CD14-positive monocyte (primary cell): ENCODE data around the gene ZNF778. TPM values are rescaled to one million over a fixed set of nuclear protein-coding genes. Genes with fewer than 3 reads are reported as not detected.

Source experiments
- DNase-seq, 3 donors: peaks; one replicate each; pipeline ENCODE4 v3.0.0-alpha.2; 2011 to 2022
- H2AFZ ChIP-seq: 2 replicates; pipeline ENCODE4 v1.6.0; 2012; ENCODE audit warnings: mild to moderate bottlenecking, low read depth, low read length, inconsistent platforms; ENCODE audit not compliant: insufficient read depth, poor library complexity, severe bottlenecking
- H3K27ac ChIP-seq, 2 donors: 1 replicate in 1 of 2; 2 replicates in 1 of 2; pipeline ENCODE4 v1.5.1; 2012 to 2013; ENCODE audit warnings: low read length in 2 of 2, control low read depth in 1 of 2, inconsistent platforms in 1 of 2, low read depth in 1 of 2, mild to moderate bottlenecking in 1 of 2
- H3K27me3 ChIP-seq, 2 donors: one replicate each; pipeline versions ENCODE4 v1.6.0 to v1.6.1; 2011 to 2013; ENCODE audit warnings: low read length in 2 of 2; ENCODE audit not compliant: control insufficient read depth in 2 of 2, insufficient read depth in 2 of 2
- H3K36me3 ChIP-seq, 2 donors: replicated peaks in 1 of 2; 1 replicate in 1 of 2; 2 replicates in 1 of 2; pipeline versions ENCODE4 v1.5.1 to v1.6.1; 2012 to 2013; ENCODE audit warnings: low read length in 2 of 2, control low read depth in 1 of 2, inconsistent platforms in 1 of 2, mild to moderate bottlenecking in 1 of 2; ENCODE audit not compliant: insufficient read depth in 2 of 2, control insufficient read depth in 1 of 2
- H3K4me1 ChIP-seq, 2 donors: 1 replicate in 1 of 2; 2 replicates in 1 of 2; pipeline versions ENCODE4 v1.5.1 to v1.6.1; 2012 to 2013; ENCODE audit warnings: low read length in 2 of 2, control low read depth in 1 of 2, inconsistent platforms in 1 of 2, mild to moderate bottlenecking in 1 of 2, moderate library complexity in 1 of 2; ENCODE audit not compliant: insufficient read depth in 2 of 2, control insufficient read depth in 1 of 2
- H3K4me2 ChIP-seq: replicated peaks from 2 replicates; pipeline ENCODE3; 2012; ENCODE audit warnings: low read length, moderate library complexity, mild to moderate bottlenecking; ENCODE audit not compliant: poor library complexity, severe bottlenecking; ENCODE audit errors: extremely low read depth
- H3K4me3 ChIP-seq, 3 experiments: fragments of 200-600 bp in 1 of 3; sonication (generic) in 1 of 3; replicated peaks in 1 of 3; 1 replicate in 2 of 3; 2 replicates in 1 of 3; pipeline ENCODE4 v1.5.1; 2011 to 2013; ENCODE audit warnings: low read length in 3 of 3, mild to moderate bottlenecking in 3 of 3, control low read depth in 2 of 3, low read depth in 2 of 3, inconsistent platforms in 1 of 3, moderate library complexity in 1 of 3
- H3K79me2 ChIP-seq: 2 replicates; pipeline ENCODE4 v1.6.0; 2012; ENCODE audit warnings: mild to moderate bottlenecking, control low read depth, inconsistent platforms, low read length, moderate library complexity; ENCODE audit not compliant: insufficient read depth
- H3K9ac ChIP-seq: 2 replicates; pipeline ENCODE4 v1.6.0; 2017; ENCODE audit warnings: low read length, mild to moderate bottlenecking; ENCODE audit not compliant: insufficient read depth, poor library complexity, severe bottlenecking
- H3K9me3 ChIP-seq, 2 donors: replicated peaks in 1 of 2; 1 replicate in 1 of 2; 2 replicates in 1 of 2; pipeline versions ENCODE4 v1.5.1 to v1.6.1; 2012 to 2013; ENCODE audit warnings: low read length in 2 of 2, control low read depth in 1 of 2; ENCODE audit not compliant: control insufficient read depth in 1 of 2, insufficient read depth in 1 of 2
- H4K20me1 ChIP-seq: 2 replicates; pipeline ENCODE4 v1.6.0; 2012; ENCODE audit warnings: mild to moderate bottlenecking, low read length, control low read depth, moderate library complexity; ENCODE audit not compliant: insufficient read depth
- H3K27ac Mint-ChIP-seq, 7 donors: one replicate each; pipeline ENCODE4 v1.8.0; 2020; ENCODE audit warnings: mild to moderate bottlenecking in 7 of 7, mixed read lengths in 7 of 7, moderate library complexity in 6 of 7, inconsistent platforms in 2 of 7
- H3K27me3 Mint-ChIP-seq, 3 donors: one replicate each; pipeline ENCODE4 v1.8.0; 2021 to 2022; ENCODE audit warnings: low read depth in 3 of 3, mild to moderate bottlenecking in 3 of 3, mixed read lengths in 3 of 3, moderate library complexity in 3 of 3, inconsistent platforms in 1 of 3
- H3K36me3 Mint-ChIP-seq, 2 donors: one replicate each; pipeline ENCODE4 v1.8.0; 2020; ENCODE audit warnings: mixed read lengths in 2 of 2, inconsistent platforms in 1 of 2, mild to moderate bottlenecking in 1 of 2
- H3K4me1 Mint-ChIP-seq: one replicate; pipeline ENCODE4 v1.8.0; 2020; ENCODE audit warnings: mild to moderate bottlenecking, mixed read lengths
- H3K4me3 Mint-ChIP-seq, 2 donors: one replicate each; pipeline ENCODE4 v1.8.0; 2020; ENCODE audit warnings: mild to moderate bottlenecking in 2 of 2, mixed read lengths in 2 of 2, moderate library complexity in 1 of 2
- H3K9me3 Mint-ChIP-seq, 7 donors: one replicate each; pipeline ENCODE4 v1.8.0; 2020 to 2022; ENCODE audit warnings: mixed read lengths in 7 of 7, mild to moderate bottlenecking in 6 of 7, moderate library complexity in 6 of 7, inconsistent platforms in 2 of 7
- CTCF ChIP-seq: fragments of 200-600 bp; IDR thresholded peaks from one replicate; pipeline ENCODE4 v1.8.0; 2022; ENCODE audit warnings: antibody characterized with exemption, mild to moderate bottlenecking
- WGBS: methylation state at CpG from one replicate; pipeline ENCODE4 v1.1.5; 2013; ENCODE audit warnings: missing lambda C conversion rate; ENCODE audit not compliant: insufficient coverage; 5-methylcytosine and 5-hydroxymethylcytosine counted together
- intact Hi-C, 2 donors: fragments of 100-400 bp; cut with micrococcal nuclease; formaldehyde crosslinking; loops; one replicate each; pipeline versions ENCODE4 v1.15.0 to v1.15.1; 2023
- polyA plus RNA-seq, 3 donors: library from polyadenylated mRNA; depleted of rRNA in 1 of 3; unstranded in 2 of 3; stranded (reverse) in 1 of 3; fragments of 300-500 nt in 2 of 3; fragments of >200 nt in 1 of 3; fragmentation: Illumina TruSeq in 2 of 3; gene quantifications; 1 replicate in 2 of 3; 2 replicates in 1 of 3; pipeline ENCODE4 v1.2.3, GENCODE V29; 2012 to 2021

Gene ZNF778
- polyA plus RNA-seq, 3 donors = 0.51 to 9.0 (median 0.60) TPM

DNA sequence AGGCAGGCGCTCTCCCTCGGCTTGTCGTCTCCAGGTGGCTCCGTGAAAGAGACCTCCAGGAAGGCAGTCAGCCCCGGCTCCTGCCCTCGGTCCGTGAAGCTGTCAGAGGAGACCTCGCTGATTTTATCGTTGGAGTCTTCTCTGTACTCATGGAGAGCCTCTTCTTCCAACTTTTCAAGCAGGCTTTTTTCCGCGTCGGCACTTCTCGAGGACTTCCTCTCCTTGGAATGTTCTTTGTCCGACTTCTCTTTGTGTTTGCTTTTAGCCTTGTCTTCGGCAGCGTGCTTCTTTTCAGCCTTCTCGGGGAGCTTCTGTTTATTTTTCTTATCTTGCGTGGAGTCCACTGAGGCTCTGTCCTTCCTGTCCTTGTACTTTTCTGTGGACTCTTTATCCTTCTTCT, 65.0 kb downstream of the ZNF778 start:
- no peaks in the 10 kb centered on the region for H3K27me3 ChIP-seq
- H3K4me1 ChIP-seq = no peaks in the 10 kb centered on the region
- 95% methylated on average over 17 of the region's 18 CpGs for WGBS
- no peak overlapping the region for H3K27ac Mint-ChIP-seq
- peaks cover 20 to 22% of the 10 kb centered on the region in 2 donors for H3K36me3 Mint-ChIP-seq
- H3K36me3 ChIP-seq = peaks cover 83 to 95% of the 10 kb centered on the region in 2 donors
- no peaks in the 10 kb centered on the region for H3K9me3 ChIP-seq
- H3K9me3 Mint-ChIP-seq = no peaks in the 10 kb centered on the region
- no peak overlapping the region for H3K4me2 ChIP-seq
- H4K20me1 ChIP-seq = peaks cover 49% of the 10 kb centered on the region
- H3K4me3 Mint-ChIP-seq = no peak overlapping the region
- H2AFZ ChIP-seq = no peak overlapping the region
- H3K9ac ChIP-seq = no peak overlapping the region
- intact Hi-C loops = no loop called here
- H3K79me2 ChIP-seq = peaks cover 1% of the 10 kb centered on the region
- DNase-seq = no peak
- no peaks in the 10 kb centered on the region for H3K27me3 Mint-ChIP-seq
- H3K27ac ChIP-seq = no peak overlapping the region
- H3K4me3 ChIP-seq = no peak overlapping the region
- H3K4me1 Mint-ChIP-seq = no peaks in the 10 kb centered on the region
- TF ChIP-seq CTCF = no peak

DNA sequence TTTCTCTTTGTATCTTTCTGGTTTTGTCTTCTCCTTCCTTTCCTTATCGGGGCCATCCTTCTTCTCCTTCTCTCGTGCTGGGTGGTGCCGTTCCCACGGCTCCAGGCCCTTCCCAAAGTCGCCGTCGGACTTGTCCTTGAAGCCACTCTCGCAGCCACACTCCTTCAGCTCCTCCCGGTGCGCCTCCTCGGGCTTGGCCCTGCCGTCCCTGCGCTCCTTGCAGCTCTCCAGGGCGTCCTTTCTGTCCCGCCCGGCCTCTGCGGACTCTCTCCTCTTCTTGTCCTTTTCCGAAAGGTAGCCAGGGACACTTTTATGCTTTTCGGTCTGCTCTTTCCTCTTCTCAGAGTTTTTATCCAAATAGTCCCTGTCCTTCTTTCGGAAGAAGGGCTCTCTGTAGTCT, 65.9 kb downstream of the ZNF778 start:
- H3K4me3 ChIP-seq = no peak overlapping the region
- no peak for TF ChIP-seq CTCF
- Mint-ChIP-seq H3K27me3 (no peaks in the 10 kb centered on the region), H3K36me3 (peaks cover 22 to 27% of the 10 kb centered on the region in 2 donors), H3K27ac (no peak overlapping the region), H3K4me3 (no peak overlapping the region), H3K4me1 (no peaks in the 10 kb centered on the region), H3K9me3 (no peaks in the 10 kb centered on the region)
- H3K79me2 ChIP-seq = peaks cover 4% of the 10 kb centered on the region
- intact Hi-C loops = no loop called here
- H3K27me3 ChIP-seq = no peaks in the 10 kb centered on the region
- H3K36me3 ChIP-seq = peaks cover 83 to 95% of the 10 kb centered on the region in 2 donors
- H3K4me2 ChIP-seq = no peak overlapping the region
- no peak overlapping the region for H3K27ac ChIP-seq
- H2AFZ ChIP-seq = no peak overlapping the region
- no peaks in the 10 kb centered on the region for H3K4me1 ChIP-seq
- H4K20me1 ChIP-seq = peaks cover 49% of the 10 kb centered on the region
- no peaks in the 10 kb centered on the region for H3K9me3 ChIP-seq
- 95% methylated on average over 19 of the region's 20 CpGs for WGBS
- DNase-seq = no peak
- H3K9ac ChIP-seq = no peak overlapping the region
